ENCODE data around the gene RGL1. TPM values are rescaled to one million over a fixed set of nuclear protein-coding genes. Genes with fewer than 3 reads are reported as not detected.

RGL1 gene
- total RNA-seq, 1 experiment from 2014 or later, result 2.1 TPM

DNA sequence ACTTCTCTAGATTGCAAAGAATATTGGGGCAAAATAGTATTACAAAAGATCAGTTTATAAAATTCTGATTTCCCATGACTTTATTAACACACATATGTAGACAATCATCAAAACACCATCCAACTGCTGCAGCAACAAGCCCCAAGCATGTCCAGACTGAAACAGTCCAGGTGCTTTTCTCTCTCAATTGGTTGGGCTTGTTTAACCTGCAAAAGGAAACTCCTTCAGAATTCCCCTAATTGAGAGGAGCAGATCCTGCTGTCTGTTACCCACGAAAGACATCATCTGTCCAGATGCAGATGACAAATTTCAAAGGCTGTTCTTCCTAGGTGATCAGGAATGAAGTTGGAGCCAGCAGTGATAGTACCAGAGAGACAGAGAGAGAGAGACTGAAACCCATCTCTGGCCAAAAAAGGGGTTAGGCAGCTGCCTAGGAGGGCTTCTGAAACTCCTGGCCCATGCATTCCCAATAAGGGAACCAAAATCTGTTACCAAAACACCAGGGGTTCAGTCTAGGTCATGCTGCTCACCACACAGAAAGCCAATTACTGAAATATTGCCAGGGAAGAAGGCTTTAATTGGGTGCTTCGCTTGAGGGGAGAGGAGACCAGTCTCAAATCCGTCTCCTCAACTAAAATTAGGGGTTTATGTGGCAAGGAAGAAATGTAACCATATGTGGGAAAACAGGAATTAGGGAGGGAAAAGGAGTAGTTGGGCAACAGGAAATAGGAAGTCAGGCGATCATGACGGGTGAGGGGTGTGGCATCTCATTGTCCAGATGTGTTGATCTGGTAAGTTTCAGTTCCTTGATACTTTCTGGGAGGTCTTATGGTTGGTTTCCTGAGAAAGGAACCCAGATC is 34.7 kb upstream of the RGL1 start:
- no TSS peak for BruUV-seq (replicated peaks)
- Mint-ChIP-seq H3K36me3 (ENCODE audit: insufficient read depth, unreplicated experiment) (peaks cover 4% of the 10 kb centered on the region), H3K4me3 (ENCODE audit: unreplicated experiment) (no peak overlapping the region), H3K9me3 (ENCODE audit: unreplicated experiment) (peaks cover 42% of the 10 kb centered on the region), H3K27ac (ENCODE audit: low read depth, unreplicated experiment) (no peak overlapping the region), H3K27me3 (ENCODE audit: insufficient read depth, unreplicated experiment) (no peaks in the 10 kb centered on the region), H3K4me1 (ENCODE audit: insufficient read depth, unreplicated experiment) (no peaks in the 10 kb centered on the region)
- intact Hi-C loops (cut with micrococcal nuclease), result no loop called here
- ChIA-PET CTCF (no interaction called here), POLR2A (interaction anchor here (1.1 kb wide), 1 partner anchor 12 kb away, joined by 3 read pairs; no protein-coding TSS in a partner anchor)
- TF ChIP-seq CTCF (IDR thresholded peaks at IDR 0.05; ENCODE audit: unreplicated experiment), result no peak
- no peak for DNase-seq (ENCODE audit: unreplicated experiment)

- POLR2A ChIA-PET, result no interaction called here
- CTCF ChIA-PET, result no interaction called here
- intact Hi-C loops (cut with micrococcal nuclease), result no loop called here
- TF ChIP-seq CTCF (IDR thresholded peaks at IDR 0.05; ENCODE audit: unreplicated experiment), result no peak
- DNase-seq (ENCODE audit: unreplicated experiment), result no peak
- Mint-ChIP-seq H3K4me1 (ENCODE audit: insufficient read depth, unreplicated experiment) (no peaks in the 10 kb centered on the region), H3K36me3 (ENCODE audit: insufficient read depth, unreplicated experiment) (peaks cover 4% of the 10 kb centered on the region), H3K27ac (ENCODE audit: low read depth, unreplicated experiment) (no peak overlapping the region), H3K4me3 (ENCODE audit: unreplicated experiment) (no peak overlapping the region), H3K27me3 (ENCODE audit: insufficient read depth, unreplicated experiment) (no peaks in the 10 kb centered on the region), H3K9me3 (ENCODE audit: unreplicated experiment) (peaks cover 44% of the 10 kb centered on the region)
- no TSS peak for BruUV-seq (replicated peaks)
Observed at GRCh38 chr1:183770816-183771128, 34.1 kb upstream of the RGL1 start.

DNA sequence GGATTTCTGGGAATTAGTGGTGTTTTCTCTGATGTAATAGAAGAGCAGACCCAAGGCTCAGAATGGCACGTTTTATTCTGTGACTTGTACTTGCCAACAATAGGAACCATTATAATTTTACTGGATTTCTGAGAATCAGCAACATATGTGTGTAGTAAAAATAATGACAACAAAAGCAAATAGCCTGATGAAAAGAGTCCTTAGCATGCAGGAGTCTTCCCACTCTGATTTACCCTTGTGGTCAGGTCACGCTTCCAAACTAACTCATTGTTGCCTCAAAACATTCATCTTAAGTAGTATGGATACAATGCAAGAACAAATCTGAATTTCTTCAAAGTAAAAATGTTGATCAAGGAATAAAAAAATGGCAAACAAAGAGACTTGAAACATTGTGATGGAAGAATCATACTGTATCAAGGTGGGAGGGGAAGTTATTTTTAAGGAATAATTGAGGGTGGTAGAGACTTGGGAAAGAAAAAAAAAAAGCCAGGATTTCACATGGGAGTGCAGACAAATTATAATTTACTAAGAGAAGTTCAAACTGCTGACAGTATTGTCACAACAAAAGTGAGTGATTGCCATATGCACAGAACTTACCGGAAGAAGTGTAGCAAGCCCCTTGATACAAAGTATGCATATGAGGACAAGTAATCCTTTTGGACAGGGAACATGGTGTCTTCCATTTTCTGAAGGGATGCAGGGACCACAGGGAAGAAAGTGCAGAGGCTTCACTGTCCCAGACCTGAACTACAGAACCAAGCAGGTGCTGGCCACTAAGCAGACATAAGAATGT is 31.2 kb upstream of the RGL1 start:
- DNase-seq (ENCODE audit: unreplicated experiment), result no peak
- H3K4me1 Mint-ChIP-seq (ENCODE audit: insufficient read depth, unreplicated experiment), result no peaks in the 10 kb centered on the region
- no peak overlapping the region for H3K27ac Mint-ChIP-seq (ENCODE audit: low read depth, unreplicated experiment)
- CTCF ChIA-PET, result no interaction called here
- no peak overlapping the region for H3K4me3 Mint-ChIP-seq (ENCODE audit: unreplicated experiment)
- H3K27me3 Mint-ChIP-seq (ENCODE audit: insufficient read depth, unreplicated experiment), result no peaks in the 10 kb centered on the region
- TF ChIP-seq CTCF (IDR thresholded peaks at IDR 0.05; ENCODE audit: unreplicated experiment), result no peak
- BruUV-seq (replicated peaks), result no TSS peak
- POLR2A ChIA-PET, result no interaction called here
- intact Hi-C loops (cut with micrococcal nuclease), result no loop called here
- H3K9me3 Mint-ChIP-seq (ENCODE audit: unreplicated experiment), result peaks cover 52% of the 10 kb centered on the region
- H3K36me3 Mint-ChIP-seq (ENCODE audit: insufficient read depth, unreplicated experiment), result peaks cover 4% of the 10 kb centered on the region

DNA sequence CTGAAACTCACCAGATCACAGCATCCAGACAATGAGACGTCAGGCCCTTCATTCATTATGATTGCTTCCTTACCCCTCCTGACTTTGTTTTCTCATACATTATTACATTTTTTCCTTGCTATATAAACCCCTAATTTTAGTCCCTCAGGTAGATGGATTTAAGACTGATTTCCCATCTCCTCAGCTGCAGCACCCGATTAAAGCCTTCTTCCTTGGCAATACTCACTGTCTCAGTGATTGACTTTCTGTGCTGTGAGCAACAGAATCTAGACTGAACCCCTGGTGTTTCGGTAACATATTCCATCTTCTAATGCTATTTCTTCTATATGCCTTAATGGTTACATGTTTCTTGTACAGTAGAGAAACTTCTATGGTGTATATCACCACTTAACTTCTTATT is 30.0 kb upstream of the RGL1 start:
- no peaks in the 10 kb centered on the region for H3K27me3 Mint-ChIP-seq (ENCODE audit: insufficient read depth, unreplicated experiment)
- intact Hi-C loops (cut with micrococcal nuclease), result no loop called here
- POLR2A ChIA-PET, result no interaction called here
- DNase-seq (ENCODE audit: unreplicated experiment), result no peak
- H3K4me3 Mint-ChIP-seq (ENCODE audit: unreplicated experiment), result no peak overlapping the region
- peaks cover 49% of the 10 kb centered on the region for H3K9me3 Mint-ChIP-seq (ENCODE audit: unreplicated experiment)
- no TSS peak for BruUV-seq (replicated peaks)
- TF ChIP-seq CTCF (IDR thresholded peaks at IDR 0.05; ENCODE audit: unreplicated experiment), result no peak
- H3K36me3 Mint-ChIP-seq (ENCODE audit: insufficient read depth, unreplicated experiment), result peaks cover 4% of the 10 kb centered on the region
- H3K4me1 Mint-ChIP-seq (ENCODE audit: insufficient read depth, unreplicated experiment), result no peaks in the 10 kb centered on the region
- CTCF ChIA-PET, result no interaction called here
- H3K27ac Mint-ChIP-seq (ENCODE audit: low read depth, unreplicated experiment), result no peak overlapping the region

Measured in MCF 10A (cell line).